ENCODE measurements around the gene DMRTA2. TPM values are rescaled to one million over a fixed set of nuclear protein-coding genes. Genes with fewer than 3 reads are reported as not detected.

The DMRTA2 gene
- total and polyA plus RNA-seq, 2 donors (not counting 1 experiment from before 2014, with no cell fraction given): 0.05 TPM; not detected in 1

DNA sequence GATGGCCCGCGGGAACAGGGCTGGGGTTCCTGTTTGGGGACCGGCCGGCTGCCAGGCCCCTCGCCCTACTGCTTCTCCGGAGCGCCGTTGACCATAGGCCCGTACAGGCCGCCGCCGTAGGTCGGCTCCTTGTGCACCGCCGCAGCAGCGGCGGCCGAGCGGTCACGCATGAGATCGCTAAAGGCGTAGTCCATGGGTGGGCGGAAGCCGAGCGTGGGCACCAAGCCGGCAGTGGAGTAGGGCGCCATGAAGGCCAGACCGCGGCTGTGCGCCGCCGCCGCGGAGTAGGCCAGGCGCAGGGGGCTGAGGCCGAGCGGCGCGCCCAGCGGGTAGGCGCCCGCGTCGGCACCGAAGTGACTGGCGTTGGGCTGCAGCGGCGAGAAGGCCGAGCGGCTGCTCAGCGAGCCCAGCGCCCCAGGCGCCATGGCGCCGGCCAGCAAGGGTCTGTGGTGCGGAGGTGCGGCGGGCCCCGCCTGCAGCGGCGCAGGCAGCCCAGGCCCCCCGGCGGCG is 4.6 kb downstream of the DMRTA2 start:
- Histone ChIP-seq H3K4me1 (ENCODE audit: control insufficient read depth, extremely low read depth, insufficient read depth, low read length) (no peaks in the 10 kb centered on the region), H3K9ac (ENCODE audit: insufficient read depth, low read length) (no peak overlapping the region), H2AFZ (ENCODE audit: low read length) (no peak overlapping the region), H3K79me2 (ENCODE audit: control insufficient read depth, insufficient read depth, low read length) (no peaks in the 10 kb centered on the region), H3K27me3 (ENCODE audit: control insufficient read depth, insufficient read depth, low read length) (peaks cover 99% of the 10 kb centered on the region), H3K4me2 (ENCODE audit: extremely low read depth, insufficient read depth, low read length) (peak overlapping the region; percentile 44), H3K9me3 (ENCODE audit: control insufficient read depth, insufficient read depth, low read depth, low read length) (no peaks in the 10 kb centered on the region), H4K20me1 (ENCODE audit: control insufficient read depth, extremely low read depth, insufficient read depth, low read length) (no peaks in the 10 kb centered on the region), H3K4me3 (replicated peaks in 1 of 4; ENCODE audit: control extremely low read depth in 1 of 4, insufficient read depth in 1 of 4, low read depth in 3 of 4, low read length in 4 of 4) (peak overlapping the region in 2 of 4 experiments; percentile 4 to 20), H3K36me3 (ENCODE audit: control insufficient read depth, insufficient read depth, low read length) (no peaks in the 10 kb centered on the region), H3K27ac (ENCODE audit: insufficient read depth, low read length) (no peak overlapping the region)
- DNase-seq (ENCODE audit: low read depth in 2 of 2): no peak
- peak; percentile 95 for TF ChIP-seq EZH2 (IDR thresholded peaks at IDR 0.05; ENCODE audit: low read length, missing control alignments)
- TF ChIP-seq, protein P1, sequence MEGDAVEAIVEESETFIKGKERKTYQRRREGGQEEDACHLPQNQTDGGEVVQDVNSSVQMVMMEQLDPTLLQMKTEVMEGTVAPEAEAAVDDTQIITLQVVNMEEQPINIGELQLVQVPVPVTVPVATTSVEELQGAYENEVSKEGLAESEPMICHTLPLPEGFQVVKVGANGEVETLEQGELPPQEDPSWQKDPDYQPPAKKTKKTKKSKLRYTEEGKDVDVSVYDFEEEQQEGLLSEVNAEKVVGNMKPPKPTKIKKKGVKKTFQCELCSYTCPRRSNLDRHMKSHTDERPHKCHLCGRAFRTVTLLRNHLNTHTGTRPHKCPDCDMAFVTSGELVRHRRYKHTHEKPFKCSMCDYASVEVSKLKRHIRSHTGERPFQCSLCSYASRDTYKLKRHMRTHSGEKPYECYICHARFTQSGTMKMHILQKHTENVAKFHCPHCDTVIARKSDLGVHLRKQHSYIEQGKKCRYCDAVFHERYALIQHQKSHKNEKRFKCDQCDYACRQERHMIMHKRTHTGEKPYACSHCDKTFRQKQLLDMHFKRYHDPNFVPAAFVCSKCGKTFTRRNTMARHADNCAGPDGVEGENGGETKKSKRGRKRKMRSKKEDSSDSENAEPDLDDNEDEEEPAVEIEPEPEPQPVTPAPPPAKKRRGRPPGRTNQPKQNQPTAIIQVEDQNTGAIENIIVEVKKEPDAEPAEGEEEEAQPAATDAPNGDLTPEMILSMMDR (conservative IDR thresholded peaks at IDR 0.05 in 1 of 2, IDR thresholded peaks at IDR 0.05 in 1 of 2; ENCODE audit: low read depth in 1 of 2, low read length in 2 of 2): no peak

DNA sequence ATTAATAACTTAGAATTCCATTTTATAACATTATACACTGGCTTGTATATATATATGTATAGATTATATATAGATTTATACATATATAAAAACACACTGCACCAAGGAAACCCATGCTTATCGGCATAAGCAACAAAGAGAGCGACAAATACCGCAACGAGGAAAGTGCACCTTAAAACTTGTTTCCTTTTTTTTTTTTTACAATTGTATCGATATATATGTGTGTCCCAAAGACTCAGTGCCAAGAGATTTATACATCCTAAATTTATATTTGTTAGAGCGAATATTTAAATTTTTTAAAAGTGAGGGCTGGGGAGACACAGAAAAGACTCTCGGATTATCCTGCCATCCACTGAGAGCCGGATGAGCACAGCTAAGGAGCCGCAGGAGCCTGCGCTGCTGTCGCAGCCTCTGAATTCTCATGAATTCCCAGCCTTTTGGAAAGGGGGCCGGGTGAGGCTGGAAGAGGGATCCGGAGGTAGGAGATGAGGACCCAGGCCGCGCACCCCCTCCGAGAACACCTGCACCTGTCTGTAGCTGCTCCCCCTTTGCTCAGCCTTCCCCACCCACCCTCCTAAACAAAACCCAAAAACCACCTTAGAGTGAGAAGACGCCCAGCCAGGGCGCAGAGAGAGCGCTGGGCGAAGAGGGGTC is 5.2 kb downstream of the DMRTA2 start:
- H3K4me2 ChIP-seq (ENCODE audit: extremely low read depth, insufficient read depth, low read length): no peak overlapping the region
- H3K36me3 ChIP-seq (ENCODE audit: control insufficient read depth, insufficient read depth, low read length): no peaks in the 10 kb centered on the region
- H3K27me3 ChIP-seq (ENCODE audit: control insufficient read depth, insufficient read depth, low read length): peaks cover 94% of the 10 kb centered on the region
- TF ChIP-seq EZH2 (IDR thresholded peaks at IDR 0.05; ENCODE audit: low read length, missing control alignments): no peak
- TF ChIP-seq, protein P1 (conservative IDR thresholded peaks at IDR 0.05 in 1 of 2, IDR thresholded peaks at IDR 0.05 in 1 of 2; ENCODE audit: low read depth in 1 of 2, low read length in 2 of 2): no peak
- H3K4me3 ChIP-seq (replicated peaks in 1 of 4; ENCODE audit: control extremely low read depth in 1 of 4, insufficient read depth in 1 of 4, low read depth in 3 of 4, low read length in 4 of 4): peak overlapping the region in 1 of 4 experiments; percentile 20
- H3K4me1 ChIP-seq (ENCODE audit: control insufficient read depth, extremely low read depth, insufficient read depth, low read length): no peaks in the 10 kb centered on the region
- no peak overlapping the region for H3K27ac ChIP-seq (ENCODE audit: insufficient read depth, low read length)
- no peak overlapping the region for H3K9ac ChIP-seq (ENCODE audit: insufficient read depth, low read length)
- no peak for DNase-seq (ENCODE audit: low read depth in 2 of 2)
- H3K79me2 ChIP-seq (ENCODE audit: control insufficient read depth, insufficient read depth, low read length): no peaks in the 10 kb centered on the region
- no peaks in the 10 kb centered on the region for H3K9me3 ChIP-seq (ENCODE audit: control insufficient read depth, insufficient read depth, low read depth, low read length)
- no peak overlapping the region for H2AFZ ChIP-seq (ENCODE audit: low read length)
- H4K20me1 ChIP-seq (ENCODE audit: control insufficient read depth, extremely low read depth, insufficient read depth, low read length): no peaks in the 10 kb centered on the region

DNA sequence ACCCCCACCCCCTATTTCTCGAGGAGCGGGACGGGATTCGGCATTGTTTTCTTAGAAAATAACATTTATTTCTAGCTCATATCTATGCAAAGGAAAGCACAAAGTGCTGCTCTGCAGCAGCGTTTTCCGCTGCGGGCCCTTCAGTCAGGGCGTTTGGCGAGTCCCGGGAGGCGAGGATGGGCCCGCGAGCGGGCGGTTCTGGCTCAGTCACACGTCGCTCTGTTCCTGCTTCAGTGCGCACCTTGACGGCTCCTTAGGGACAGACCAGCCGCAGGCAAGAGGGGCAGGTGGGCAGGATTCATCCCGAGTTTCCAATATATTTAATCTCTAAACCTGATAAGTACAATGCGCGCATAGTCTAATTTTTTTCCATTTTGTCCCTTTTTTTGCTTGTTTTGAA is 5.7 kb downstream of the DMRTA2 start:
- no peak overlapping the region for H3K27ac ChIP-seq (ENCODE audit: insufficient read depth, low read length)
- no peaks in the 10 kb centered on the region for H4K20me1 ChIP-seq (ENCODE audit: control insufficient read depth, extremely low read depth, insufficient read depth, low read length)
- H3K79me2 ChIP-seq (ENCODE audit: control insufficient read depth, insufficient read depth, low read length): no peaks in the 10 kb centered on the region
- DNase-seq (ENCODE audit: low read depth in 2 of 2): no peak
- peaks cover 90% of the 10 kb centered on the region for H3K27me3 ChIP-seq (ENCODE audit: control insufficient read depth, insufficient read depth, low read length)
- no peak overlapping the region for H3K4me3 ChIP-seq (replicated peaks in 1 of 4; ENCODE audit: control extremely low read depth in 1 of 4, insufficient read depth in 1 of 4, low read depth in 3 of 4, low read length in 4 of 4)
- H3K9me3 ChIP-seq (ENCODE audit: control insufficient read depth, insufficient read depth, low read depth, low read length): no peaks in the 10 kb centered on the region
- no peaks in the 10 kb centered on the region for H3K4me1 ChIP-seq (ENCODE audit: control insufficient read depth, extremely low read depth, insufficient read depth, low read length)
- H3K36me3 ChIP-seq (ENCODE audit: control insufficient read depth, insufficient read depth, low read length): no peaks in the 10 kb centered on the region
- H3K4me2 ChIP-seq (ENCODE audit: extremely low read depth, insufficient read depth, low read length): no peak overlapping the region
- H2AFZ ChIP-seq (ENCODE audit: low read length): no peak overlapping the region
- TF ChIP-seq, protein P1 (conservative IDR thresholded peaks at IDR 0.05 in 1 of 2, IDR thresholded peaks at IDR 0.05 in 1 of 2; ENCODE audit: low read depth in 1 of 2, low read length in 2 of 2): no peak
- TF ChIP-seq EZH2 (IDR thresholded peaks at IDR 0.05; ENCODE audit: low read length, missing control alignments): no peak
- no peak overlapping the region for H3K9ac ChIP-seq (ENCODE audit: insufficient read depth, low read length)

Data from fibroblast of lung (primary cell).